Stimulated activated CD4-positive, alpha-beta T cell treated with anti-CD3 and anti-CD28 coated beads, TNF-alpha, amount 100 ng/mL, for 24 hours (primary cell): ENCODE results near the gene FUT7.

Experiments used
- DNase-seq, 3 experiments: peaks; one replicate each; pipeline ENCODE4 v3.0.0-alpha.2; 2020; ENCODE audit warnings: low read depth in 3 of 3

Gene FUT7

GRCh38 chr9:136983656-136984314, 48.1 kb downstream of the FUT7 start:
- DNase-seq = no peak

GRCh38 chr9:136983167-136983566, 48.7 kb downstream of the FUT7 start:
- DNase-seq = no peak

- no peak for DNase-seq
Observed at GRCh38 chr9:136982232-136983051, 49.4 kb downstream of the FUT7 start, which contains the start of gene LCNL1. Gene LCNL1, plus strand, starts transcription at chr9:136982993. Its CDS starts 594 bp downstream, at chr9:136983587.

GRCh38 chr9:136981588-136982231, 50.2 kb downstream of the FUT7 start:
- DNase-seq = no peak

- no peak for DNase-seq
Observed at GRCh38 chr9:136980669-136981478, 51.0 kb downstream of the FUT7 start.
